K562 (cell line): ENCODE data around the gene HPN. TPM values are rescaled to one million over a fixed set of nuclear protein-coding genes. Genes with fewer than 3 reads are reported as not detected.

ENCODE experiments used
- CEBPG ChIP-seq, 3 experiments: fragments of 200-800 bp in 1 of 3; sonication (Bioruptor generic) in 1 of 3; sonication (generic) in 1 of 3; formaldehyde crosslinking in 1 of 3; IDR thresholded peaks in 2 of 3; conservative IDR thresholded peaks in 1 of 3; 2 replicates each; pipeline versions ENCODE4 v1.6.1 to v1.8.0; 2016 to 2022; ENCODE audit warnings: missing compliant biosample characterization in 2 of 3, missing genetic modification characterization in 2 of 3, mild to moderate bottlenecking in 1 of 3, missing genetic modification reagents in 1 of 3
- COPS2 ChIP-seq: fragments of 450-650 bp; conservative IDR thresholded peaks from 2 replicates; pipeline ENCODE4 v1.6.1; 2016; ENCODE audit warnings: mild to moderate bottlenecking, moderate library complexity
- EP400 ChIP-seq: fragments of 450-650 bp; IDR thresholded peaks from 2 replicates; pipeline ENCODE4 v1.6.1; 2017; ENCODE audit warnings: antibody characterized with exemption, mild to moderate bottlenecking, moderate library complexity
- ETV1 ChIP-seq: fragments of 450-650 bp; conservative IDR thresholded peaks from 2 replicates; pipeline ENCODE4 v1.6.1; 2016; ENCODE audit warnings: missing genetic modification characterization, control low read depth, low read depth, missing compliant biosample characterization
- GABPB1 ChIP-seq: sonication (generic); formaldehyde crosslinking; IDR thresholded peaks from 2 replicates; pipeline ENCODE4 v1.8.0; 2022; ENCODE audit warnings: mild to moderate bottlenecking, missing genetic modification reagents
- KLF13 ChIP-seq: fragments of 450-650 bp; IDR thresholded peaks from 2 replicates; pipeline ENCODE4 v1.6.1; 2016; ENCODE audit warnings: missing genetic modification characterization, low read depth, mild to moderate bottlenecking, missing compliant biosample characterization, moderate library complexity, borderline replicate concordance
- KLF6 ChIP-seq: fragments of 250-450 bp; sonication (Bioruptor Pico); IDR thresholded peaks from 2 replicates; pipeline ENCODE4 v1.4.0; 2020; ENCODE audit warnings: mild to moderate bottlenecking, moderate library complexity, borderline replicate concordance
- L3MBTL2 ChIP-seq: fragments of 450-650 bp; IDR thresholded peaks from 2 replicates; pipeline ENCODE4 v1.6.1; 2016; ENCODE audit warnings: mild to moderate bottlenecking, moderate library complexity
- LEF1 ChIP-seq: fragments of 450-650 bp; IDR thresholded peaks from 2 replicates; pipeline ENCODE4 v1.6.1; 2016; ENCODE audit warnings: mild to moderate bottlenecking
- MBD2 ChIP-seq: sonication (generic); IDR thresholded peaks from 2 replicates; pipeline ENCODE4 v1.6.1; 2016; ENCODE audit warnings: low read depth, borderline replicate concordance
- MXI1 ChIP-seq: IDR thresholded peaks from 2 replicates; pipeline ENCODE4 v1.6.1; 2011; ENCODE audit warnings: low read depth, mild to moderate bottlenecking, improper control_type of control experiment, low read length
- NFYB ChIP-seq: IDR thresholded peaks from 2 replicates; pipeline ENCODE4 v1.6.1; 2011; ENCODE audit warnings: mild to moderate bottlenecking, moderate library complexity; ENCODE audit not compliant: insufficient read length; ENCODE audit errors: extremely low read depth
- STAT5B ChIP-seq: fragments of 250-450 bp; sonication (Bioruptor Pico); IDR thresholded peaks from 2 replicates; pipeline ENCODE4 v1.8.0; 2021; ENCODE audit warnings: mild to moderate bottlenecking, inconsistent platforms
- TBL1XR1 ChIP-seq, 2 experiments: IDR thresholded peaks; 2 replicates each; pipeline ENCODE4 v1.6.1; 2012; ENCODE audit warnings: improper control_type of control experiment in 2 of 2, low read length in 2 of 2, mild to moderate bottlenecking in 1 of 2
- TEAD2 ChIP-seq: fragments of 450-650 bp; IDR thresholded peaks from 2 replicates; pipeline ENCODE4 v1.6.1; 2016; ENCODE audit warnings: missing genetic modification characterization, control low read depth, missing compliant biosample characterization
- ZNF583 ChIP-seq: fragments of 250-450 bp; sonication (Bioruptor Pico); IDR thresholded peaks from 2 replicates; pipeline ENCODE4 v1.4.0; 2020
- polyA plus RNA-seq, 8 experiments: library from polyadenylated mRNA; depleted of rRNA in 4 of 8; stranded (reverse) in 5 of 8; unstranded in 3 of 8; fragments of >200 nt; fragmentation: Nextera tagmentation in 2 of 8; fragmentation: Illumina TruSeq in 1 of 8; extraction: Ambion mirVana in 2 of 8; extraction: Trizol in 1 of 8; gene quantifications; 2 replicates each; pipeline versions ENCODE4 v1.2.1 to v1.2.3, GENCODE V29; 2011 to 2014; ENCODE audit warnings: inconsistent platforms in 1 of 8, missing spikeins in 1 of 8
- total RNA-seq, 7 experiments: library from RNA; depleted of rRNA in 6 of 7; stranded (reverse); fragments of >200 nt in 6 of 7; fragmentation: Illumina TruSeq in 2 of 7; extraction: Trizol in 2 of 7; gene quantifications; 2 replicates each; pipeline versions ENCODE4 v1.2.1 to v1.2.3, GENCODE V29; 2011 to 2021; ENCODE audit warnings: low replicate concordance in 1 of 7
- TF ChIP-seq, protein P1 (sequence below): fragments of 450-650 bp; IDR thresholded peaks from 2 replicates; pipeline ENCODE4 v1.6.1; 2016; ENCODE audit warnings: mild to moderate bottlenecking, moderate library complexity

HPN gene
- total and polyA plus RNA-seq, 9 of the 15 experiments (the other 6 are each of a cell fraction or from before 2014, with no cell fraction given), result 0.10 to 0.20 TPM; not detected in 7

DNA sequence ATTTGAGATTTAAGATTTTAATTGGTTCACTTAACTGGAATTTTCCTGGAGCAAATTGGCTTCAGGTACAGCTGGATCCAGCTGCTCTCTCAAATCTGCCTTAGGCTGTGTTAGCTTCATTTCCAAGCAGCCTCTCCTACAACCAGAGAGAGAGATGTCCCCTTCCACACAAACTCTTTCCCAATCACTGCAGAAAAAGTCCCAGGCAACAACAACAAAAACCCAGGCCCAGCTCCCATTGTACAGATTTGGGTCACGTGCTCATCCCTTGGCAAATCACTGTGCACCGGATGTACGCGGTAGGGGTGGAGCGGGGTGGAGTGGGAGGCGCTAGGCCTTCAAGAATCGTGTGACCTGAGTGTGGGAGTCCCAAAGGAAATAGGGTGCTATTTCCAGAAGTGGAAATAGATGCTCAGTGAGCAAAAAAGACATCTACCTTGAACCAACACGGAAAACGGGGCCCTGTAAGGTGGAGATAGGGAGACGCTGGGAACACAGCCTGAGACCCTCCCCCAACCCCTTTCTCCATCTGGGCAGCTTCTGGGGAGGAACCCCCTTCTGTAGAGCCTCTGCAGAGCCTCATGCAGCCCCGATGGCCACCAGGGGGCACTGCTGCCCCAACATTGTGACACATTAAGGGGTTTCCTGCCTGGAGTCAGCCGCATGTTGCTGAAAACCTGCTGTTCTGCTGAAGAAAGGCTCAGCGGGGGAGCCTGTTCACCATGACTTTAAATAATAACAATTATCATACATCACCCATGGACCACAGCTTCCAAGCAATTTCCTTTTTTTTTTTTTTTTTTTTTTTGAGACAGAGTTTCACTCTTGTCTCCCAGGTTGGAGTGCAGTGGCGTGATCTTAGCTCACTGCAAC is 25.4 kb downstream of the HPN start (continued):
- TF ChIP-seq, protein P1, sequence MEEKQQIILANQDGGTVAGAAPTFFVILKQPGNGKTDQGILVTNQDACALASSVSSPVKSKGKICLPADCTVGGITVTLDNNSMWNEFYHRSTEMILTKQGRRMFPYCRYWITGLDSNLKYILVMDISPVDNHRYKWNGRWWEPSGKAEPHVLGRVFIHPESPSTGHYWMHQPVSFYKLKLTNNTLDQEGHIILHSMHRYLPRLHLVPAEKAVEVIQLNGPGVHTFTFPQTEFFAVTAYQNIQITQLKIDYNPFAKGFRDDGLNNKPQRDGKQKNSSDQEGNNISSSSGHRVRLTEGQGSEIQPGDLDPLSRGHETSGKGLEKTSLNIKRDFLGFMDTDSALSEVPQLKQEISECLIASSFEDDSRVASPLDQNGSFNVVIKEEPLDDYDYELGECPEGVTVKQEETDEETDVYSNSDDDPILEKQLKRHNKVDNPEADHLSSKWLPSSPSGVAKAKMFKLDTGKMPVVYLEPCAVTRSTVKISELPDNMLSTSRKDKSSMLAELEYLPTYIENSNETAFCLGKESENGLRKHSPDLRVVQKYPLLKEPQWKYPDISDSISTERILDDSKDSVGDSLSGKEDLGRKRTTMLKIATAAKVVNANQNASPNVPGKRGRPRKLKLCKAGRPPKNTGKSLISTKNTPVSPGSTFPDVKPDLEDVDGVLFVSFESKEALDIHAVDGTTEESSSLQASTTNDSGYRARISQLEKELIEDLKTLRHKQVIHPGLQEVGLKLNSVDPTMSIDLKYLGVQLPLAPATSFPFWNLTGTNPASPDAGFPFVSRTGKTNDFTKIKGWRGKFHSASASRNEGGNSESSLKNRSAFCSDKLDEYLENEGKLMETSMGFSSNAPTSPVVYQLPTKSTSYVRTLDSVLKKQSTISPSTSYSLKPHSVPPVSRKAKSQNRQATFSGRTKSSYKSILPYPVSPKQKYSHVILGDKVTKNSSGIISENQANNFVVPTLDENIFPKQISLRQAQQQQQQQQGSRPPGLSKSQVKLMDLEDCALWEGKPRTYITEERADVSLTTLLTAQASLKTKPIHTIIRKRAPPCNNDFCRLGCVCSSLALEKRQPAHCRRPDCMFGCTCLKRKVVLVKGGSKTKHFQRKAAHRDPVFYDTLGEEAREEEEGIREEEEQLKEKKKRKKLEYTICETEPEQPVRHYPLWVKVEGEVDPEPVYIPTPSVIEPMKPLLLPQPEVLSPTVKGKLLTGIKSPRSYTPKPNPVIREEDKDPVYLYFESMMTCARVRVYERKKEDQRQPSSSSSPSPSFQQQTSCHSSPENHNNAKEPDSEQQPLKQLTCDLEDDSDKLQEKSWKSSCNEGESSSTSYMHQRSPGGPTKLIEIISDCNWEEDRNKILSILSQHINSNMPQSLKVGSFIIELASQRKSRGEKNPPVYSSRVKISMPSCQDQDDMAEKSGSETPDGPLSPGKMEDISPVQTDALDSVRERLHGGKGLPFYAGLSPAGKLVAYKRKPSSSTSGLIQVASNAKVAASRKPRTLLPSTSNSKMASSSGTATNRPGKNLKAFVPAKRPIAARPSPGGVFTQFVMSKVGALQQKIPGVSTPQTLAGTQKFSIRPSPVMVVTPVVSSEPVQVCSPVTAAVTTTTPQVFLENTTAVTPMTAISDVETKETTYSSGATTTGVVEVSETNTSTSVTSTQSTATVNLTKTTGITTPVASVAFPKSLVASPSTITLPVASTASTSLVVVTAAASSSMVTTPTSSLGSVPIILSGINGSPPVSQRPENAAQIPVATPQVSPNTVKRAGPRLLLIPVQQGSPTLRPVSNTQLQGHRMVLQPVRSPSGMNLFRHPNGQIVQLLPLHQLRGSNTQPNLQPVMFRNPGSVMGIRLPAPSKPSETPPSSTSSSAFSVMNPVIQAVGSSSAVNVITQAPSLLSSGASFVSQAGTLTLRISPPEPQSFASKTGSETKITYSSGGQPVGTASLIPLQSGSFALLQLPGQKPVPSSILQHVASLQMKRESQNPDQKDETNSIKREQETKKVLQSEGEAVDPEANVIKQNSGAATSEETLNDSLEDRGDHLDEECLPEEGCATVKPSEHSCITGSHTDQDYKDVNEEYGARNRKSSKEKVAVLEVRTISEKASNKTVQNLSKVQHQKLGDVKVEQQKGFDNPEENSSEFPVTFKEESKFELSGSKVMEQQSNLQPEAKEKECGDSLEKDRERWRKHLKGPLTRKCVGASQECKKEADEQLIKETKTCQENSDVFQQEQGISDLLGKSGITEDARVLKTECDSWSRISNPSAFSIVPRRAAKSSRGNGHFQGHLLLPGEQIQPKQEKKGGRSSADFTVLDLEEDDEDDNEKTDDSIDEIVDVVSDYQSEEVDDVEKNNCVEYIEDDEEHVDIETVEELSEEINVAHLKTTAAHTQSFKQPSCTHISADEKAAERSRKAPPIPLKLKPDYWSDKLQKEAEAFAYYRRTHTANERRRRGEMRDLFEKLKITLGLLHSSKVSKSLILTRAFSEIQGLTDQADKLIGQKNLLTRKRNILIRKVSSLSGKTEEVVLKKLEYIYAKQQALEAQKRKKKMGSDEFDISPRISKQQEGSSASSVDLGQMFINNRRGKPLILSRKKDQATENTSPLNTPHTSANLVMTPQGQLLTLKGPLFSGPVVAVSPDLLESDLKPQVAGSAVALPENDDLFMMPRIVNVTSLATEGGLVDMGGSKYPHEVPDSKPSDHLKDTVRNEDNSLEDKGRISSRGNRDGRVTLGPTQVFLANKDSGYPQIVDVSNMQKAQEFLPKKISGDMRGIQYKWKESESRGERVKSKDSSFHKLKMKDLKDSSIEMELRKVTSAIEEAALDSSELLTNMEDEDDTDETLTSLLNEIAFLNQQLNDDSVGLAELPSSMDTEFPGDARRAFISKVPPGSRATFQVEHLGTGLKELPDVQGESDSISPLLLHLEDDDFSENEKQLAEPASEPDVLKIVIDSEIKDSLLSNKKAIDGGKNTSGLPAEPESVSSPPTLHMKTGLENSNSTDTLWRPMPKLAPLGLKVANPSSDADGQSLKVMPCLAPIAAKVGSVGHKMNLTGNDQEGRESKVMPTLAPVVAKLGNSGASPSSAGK, result no peak; the same call in 1 of the 2 replicates
- TF ChIP-seq STAT5B (CRISPR knock-in tag) (no peak), MXI1 (no peak; the same call in 1 of the 2 replicates), EP400 (peak; percentile 46; the same call in 1 of the 2 replicates), TBL1XR1 (IDR thresholded peaks at IDR 0.05; ENCODE audit: low read length in 2 of 2) (no peak), L3MBTL2 (no peak), TEAD2 (no peak), GABPB1 (CRISPR knock-in tag) (peak; percentile 71), LEF1 (no peak), NFYB (peak; percentile 77), ZNF583 (CRISPR knock-in tag) (no peak), COPS2 (no peak), MBD2 (no peak), ETV1 (peak; percentile 68), CEBPG (CRISPR knock-in tag; IDR thresholded peaks at IDR 0.05) (no peak; the same call in 1 of the 2 replicates), CEBPG (tag; conservative IDR thresholded peaks at IDR 0.05 in 1 of 2, IDR thresholded peaks at IDR 0.05 in 1 of 2) (peak in 1 of 2 experiments; percentile 40; a peak in 1 of 4 replicates), KLF6 (CRISPR knock-in tag) (no peak), KLF13 (0 out of 2 replicates have a peak, but pooled peaks have one; percentile 44)
